Measurements from ENCODE around the gene NFE2L3. TPM values are rescaled to one million over a fixed set of nuclear protein-coding genes. Genes with fewer than 3 reads are reported as not detected.

The NFE2L3 gene
- total and polyA plus RNA-seq, 2 donors (not counting 3 experiments of a cell fraction or from before 2014, with no cell fraction given): 29.6 to 40.2 TPM

DNA sequence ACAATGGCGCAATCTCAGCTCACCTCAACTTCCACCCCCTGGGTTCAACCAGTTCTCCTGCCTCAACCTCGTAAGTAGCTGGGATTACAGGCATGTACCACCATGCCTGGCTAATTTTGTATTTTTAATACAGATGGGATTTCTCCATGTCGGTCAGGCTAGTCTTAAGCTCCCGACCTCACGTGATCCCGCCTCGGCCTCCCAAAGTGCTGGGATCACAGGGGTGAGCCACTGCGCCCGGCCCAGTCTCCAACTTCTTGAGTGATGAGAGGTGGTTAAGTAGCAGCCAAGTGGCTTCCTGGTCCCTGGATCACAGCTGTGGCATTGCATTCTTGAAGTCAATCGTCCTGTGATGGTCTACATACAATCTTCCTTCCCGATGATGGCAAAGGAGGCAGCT is 46.1 kb upstream of the NFE2L3 start:
- no peak for FAIRE-seq
- Histone ChIP-seq H3K9me1 (replicated peaks; ENCODE audit: control insufficient read depth, extremely low read depth, insufficient read depth, low read length) (no peaks in the 10 kb centered on the region), H2AFZ (ENCODE audit: low read depth, low read length) (no peak overlapping the region), H3K4me1 (ENCODE audit: control insufficient read depth, extremely low read depth, insufficient read depth, low read length) (peaks cover 9% of the 10 kb centered on the region), H3K79me2 (ENCODE audit: control insufficient read depth, insufficient read depth, low read length) (no peaks in the 10 kb centered on the region), H3K36me3 (ENCODE audit: control insufficient read depth in 2 of 2, extremely low read depth in 1 of 2, insufficient read depth in 2 of 2, low read length in 2 of 2) (no peaks in the 10 kb centered on the region), H3K9me3 (replicated peaks; ENCODE audit: control insufficient read depth, insufficient read depth, low read length) (no peaks in the 10 kb centered on the region), H3K4me2 (ENCODE audit: insufficient read depth, low read length) (no peak overlapping the region), H3K9ac (replicated peaks; ENCODE audit: extremely low read depth, insufficient read depth, low read length) (no peak overlapping the region), H3K27ac (ENCODE audit: insufficient read depth, low read depth, low read length) (no peak overlapping the region), H3K4me3 (replicated peaks in 1 of 3; ENCODE audit: insufficient read depth in 1 of 3, low read depth in 1 of 3, low read length in 3 of 3) (no peak overlapping the region), H3K27me3 (ENCODE audit: control insufficient read depth in 2 of 2, insufficient read depth in 2 of 2, low read length in 2 of 2) (peaks cover 0 to 4% of the 10 kb centered on the region in 2 experiments), H4K20me1 (replicated peaks; ENCODE audit: control insufficient read depth, extremely low read depth, insufficient read depth, low read length) (no peaks in the 10 kb centered on the region)
- ChIA-PET CTCF (interaction anchor here (0.6 to 2.2 kb wide), 4 partner anchors 13 to 197 kb away, joined by 3 to 8 read pairs (median 4); no protein-coding TSS in a partner anchor), POLR2A (no interaction called here)
- no peak for DNase-seq (ENCODE audit: low read depth, low spot score)
- TF ChIP-seq GATA2 (IDR thresholded peaks at IDR 0.05; ENCODE audit: insufficient read depth, insufficient read length, low read depth, low read length) (no peak), POLR2A (IDR thresholded peaks at IDR 0.05; ENCODE audit: low read depth, low read length) (no peak), MYC (IDR thresholded peaks at IDR 0.05; ENCODE audit: low read depth, low read length) (no peak)
- TF ChIP-seq, protein P1, sequence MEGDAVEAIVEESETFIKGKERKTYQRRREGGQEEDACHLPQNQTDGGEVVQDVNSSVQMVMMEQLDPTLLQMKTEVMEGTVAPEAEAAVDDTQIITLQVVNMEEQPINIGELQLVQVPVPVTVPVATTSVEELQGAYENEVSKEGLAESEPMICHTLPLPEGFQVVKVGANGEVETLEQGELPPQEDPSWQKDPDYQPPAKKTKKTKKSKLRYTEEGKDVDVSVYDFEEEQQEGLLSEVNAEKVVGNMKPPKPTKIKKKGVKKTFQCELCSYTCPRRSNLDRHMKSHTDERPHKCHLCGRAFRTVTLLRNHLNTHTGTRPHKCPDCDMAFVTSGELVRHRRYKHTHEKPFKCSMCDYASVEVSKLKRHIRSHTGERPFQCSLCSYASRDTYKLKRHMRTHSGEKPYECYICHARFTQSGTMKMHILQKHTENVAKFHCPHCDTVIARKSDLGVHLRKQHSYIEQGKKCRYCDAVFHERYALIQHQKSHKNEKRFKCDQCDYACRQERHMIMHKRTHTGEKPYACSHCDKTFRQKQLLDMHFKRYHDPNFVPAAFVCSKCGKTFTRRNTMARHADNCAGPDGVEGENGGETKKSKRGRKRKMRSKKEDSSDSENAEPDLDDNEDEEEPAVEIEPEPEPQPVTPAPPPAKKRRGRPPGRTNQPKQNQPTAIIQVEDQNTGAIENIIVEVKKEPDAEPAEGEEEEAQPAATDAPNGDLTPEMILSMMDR (IDR thresholded peaks at IDR 0.05; ENCODE audit: extremely low read depth in 1 of 2, insufficient read depth in 1 of 2, low read depth in 1 of 2, low read length in 2 of 2): no peak
- intact Hi-C loops (cut with micrococcal nuclease) (no loop called here), dilution Hi-C loops (cut with MboI; ENCODE audit: extremely low pct_ligation_motif_present, low sequenced_read_pairs) (no loop called here)
- BruUV-seq (replicated peaks): no TSS peak

- H2AFZ ChIP-seq (ENCODE audit: low read depth, low read length): no peak overlapping the region
- no peak overlapping the region for H3K9ac ChIP-seq (replicated peaks; ENCODE audit: extremely low read depth, insufficient read depth, low read length)
- no peaks in the 10 kb centered on the region for H3K9me3 ChIP-seq (replicated peaks; ENCODE audit: control insufficient read depth, insufficient read depth, low read length)
- DNase-seq (ENCODE audit: low read depth, low spot score): no peak
- H3K4me3 ChIP-seq (replicated peaks in 1 of 3; ENCODE audit: insufficient read depth in 1 of 3, low read depth in 1 of 3, low read length in 3 of 3): no peak overlapping the region
- CTCF ChIA-PET: interaction anchor here (0.7 to 0.9 kb wide), 2 partner anchors 50 to 671 kb away, joined by 3 read pairs; no protein-coding TSS in a partner anchor
- TF ChIP-seq MYC (IDR thresholded peaks at IDR 0.05; ENCODE audit: low read depth, low read length) (no peak), MAX (IDR thresholded peaks at IDR 0.05; ENCODE audit: insufficient read depth, insufficient read length) (no peak), GATA2 (IDR thresholded peaks at IDR 0.05; ENCODE audit: insufficient read depth, insufficient read length, low read depth, low read length) (no peak), FOS (IDR thresholded peaks at IDR 0.05; ENCODE audit: borderline replicate concordance, insufficient read depth, low read length) (no peak), POLR2AphosphoS5 (IDR thresholded peaks at IDR 0.05; ENCODE audit: insufficient read depth, low read depth, low read length) (no peak)
- no peaks in the 10 kb centered on the region for H3K79me2 ChIP-seq (ENCODE audit: control insufficient read depth, insufficient read depth, low read length)
- H3K36me3 ChIP-seq (ENCODE audit: control insufficient read depth in 2 of 2, extremely low read depth in 1 of 2, insufficient read depth in 2 of 2, low read length in 2 of 2): no peaks in the 10 kb centered on the region
- no TSS peak for BruUV-seq (replicated peaks)
- H3K4me2 ChIP-seq (ENCODE audit: insufficient read depth, low read length): no peak overlapping the region
- H3K4me1 ChIP-seq (ENCODE audit: control insufficient read depth, extremely low read depth, insufficient read depth, low read length): no peaks in the 10 kb centered on the region
- FAIRE-seq: no peak
- H3K9me1 ChIP-seq (replicated peaks; ENCODE audit: control insufficient read depth, extremely low read depth, insufficient read depth, low read length): no peaks in the 10 kb centered on the region
- H3K27ac ChIP-seq (ENCODE audit: insufficient read depth, low read depth, low read length): no peak overlapping the region
- no peaks in the 10 kb centered on the region for H4K20me1 ChIP-seq (replicated peaks; ENCODE audit: control insufficient read depth, extremely low read depth, insufficient read depth, low read length)
- POLR2A ChIA-PET: no interaction called here
- intact Hi-C loops (cut with micrococcal nuclease) (no loop called here), dilution Hi-C loops (cut with MboI; ENCODE audit: extremely low pct_ligation_motif_present, low sequenced_read_pairs) (no loop called here)
- peaks cover 7 to 15% of the 10 kb centered on the region in 2 experiments for H3K27me3 ChIP-seq (ENCODE audit: control insufficient read depth in 2 of 2, insufficient read depth in 2 of 2, low read length in 2 of 2)
These were observed 39.7 kb upstream of the NFE2L3 start for GRCh38 chr7:26112203-26112740.

Data from endothelial cell of umbilical vein (primary cell).